HEK293T (cell line): Measurements from ENCODE around the gene ADCY9.

ENCODE experiments used
- ARNT ChIP-seq: fragments of 450-650 bp; IDR thresholded peaks from 2 replicates; pipeline ENCODE4 v1.6.1; 2017; ENCODE audit warnings: mild to moderate bottlenecking
- BHLHE40 ChIP-seq: fragments of 450-650 bp; IDR thresholded peaks from 2 replicates; pipeline ENCODE4 v1.6.1; 2016; ENCODE audit warnings: mild to moderate bottlenecking, moderate library complexity, borderline replicate concordance
- CTBP1 ChIP-seq: fragments of 450-650 bp; IDR thresholded peaks from 2 replicates; pipeline ENCODE4 v1.6.1; 2016; ENCODE audit warnings: borderline replicate concordance
- ELF4 ChIP-seq: fragments of 450-650 bp; IDR thresholded peaks from 2 replicates; pipeline ENCODE4 v1.6.1; 2017; ENCODE audit warnings: antibody characterized with exemption
- FOXK2 ChIP-seq: fragments of 450-650 bp; IDR thresholded peaks from 2 replicates; pipeline ENCODE4 v1.6.1; 2016; ENCODE audit warnings: mild to moderate bottlenecking
- FOXM1 ChIP-seq: fragments of 450-650 bp; IDR thresholded peaks from 2 replicates; pipeline ENCODE4 v1.6.1; 2017; ENCODE audit warnings: mild to moderate bottlenecking, borderline replicate concordance
- HDGF ChIP-seq: fragments of 450-650 bp; IDR thresholded peaks from 2 replicates; pipeline ENCODE4 v1.6.1; 2017; ENCODE audit warnings: antibody characterized with exemption, borderline replicate concordance
- NFRKB ChIP-seq: fragments of 450-650 bp; IDR thresholded peaks from 2 replicates; pipeline ENCODE4 v1.6.1; 2016; ENCODE audit warnings: mild to moderate bottlenecking, moderate library complexity
- PKNOX1 ChIP-seq: fragments of 450-650 bp; IDR thresholded peaks from 2 replicates; pipeline ENCODE4 v1.6.1; 2016
- SP1 ChIP-seq: fragments of 450-650 bp; IDR thresholded peaks from 2 replicates; pipeline ENCODE4 v1.6.1; 2017
- SUZ12 ChIP-seq: fragments of 450-650 bp; IDR thresholded peaks from 2 replicates; pipeline ENCODE4 v1.6.1; 2016; ENCODE audit warnings: mild to moderate bottlenecking
- ZNF384 ChIP-seq: fragments of 450-650 bp; IDR thresholded peaks from 2 replicates; pipeline ENCODE4 v1.6.1; 2016

DNA sequence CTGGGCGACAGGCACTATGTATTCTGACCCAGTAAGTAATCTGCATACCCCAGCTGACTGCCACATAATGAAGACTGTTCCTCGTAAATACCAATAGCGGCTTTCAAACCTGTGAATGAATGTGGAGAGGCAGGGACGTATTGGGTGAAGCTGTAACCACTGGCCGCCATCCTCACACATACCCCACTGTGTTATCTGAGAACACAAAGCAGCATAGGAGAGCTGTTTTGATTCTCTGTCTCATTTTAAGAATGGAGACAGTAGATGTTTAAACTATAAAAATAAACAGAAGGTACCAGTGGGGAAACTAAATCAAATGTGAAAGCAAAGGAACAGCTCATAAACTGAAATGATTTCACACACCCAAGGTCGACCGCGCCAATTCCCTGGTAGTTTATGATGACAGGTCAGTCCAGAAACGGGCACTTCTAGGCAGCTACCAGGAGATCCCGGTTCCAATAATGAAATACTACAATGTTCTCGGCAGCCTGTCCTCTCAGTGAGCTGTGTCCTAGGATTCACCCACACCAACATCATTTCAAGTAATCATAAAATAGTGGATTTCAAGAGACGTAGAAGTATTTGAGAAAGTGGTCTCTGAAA lies 109.7 kb downstream of the ADCY9 start:
- TF ChIP-seq ZNF384 (no peak), NFRKB (no peak), ARNT (no peak), FOXK2 (no peak), FOXM1 (no peak), HDGF (no peak), ELF4 (no peak), SP1 (no peak), PKNOX1 (peak; percentile 28; the same call in 1 of the 2 replicates), BHLHE40 (no peak), CTBP1 (no peak), SUZ12 (no peak)
